Osteoblast (primary cell): ENCODE results near the gene NUP205. TPM values are rescaled to one million over a fixed set of nuclear protein-coding genes. Genes with fewer than 3 reads are reported as not detected.

Source experiments
- DNase-seq: peaks from one replicate; pipeline ENCODE4 v3.0.0; 2011; ENCODE audit warnings: low spot score, mixed read lengths; ENCODE audit not compliant: insufficient read length; ENCODE audit errors: missing footprints
- H2AFZ ChIP-seq: 2 replicates; pipeline ENCODE4 v1.6.0; 2011; ENCODE audit warnings: mild to moderate bottlenecking, low read length
- H3K27ac ChIP-seq: 2 replicates; pipeline ENCODE4 v1.5.1; 2011; ENCODE audit warnings: mild to moderate bottlenecking, low read depth, low read length, moderate library complexity
- H3K27me3 ChIP-seq: 2 replicates; pipeline ENCODE4 v1.6.0; 2012; ENCODE audit warnings: mild to moderate bottlenecking, control low read depth, inconsistent platforms, low read length, moderate library complexity; ENCODE audit not compliant: insufficient read depth
- H3K36me3 ChIP-seq: 2 replicates; pipeline ENCODE4 v1.5.1; 2011; ENCODE audit warnings: mild to moderate bottlenecking, low read length, control low read depth, moderate library complexity; ENCODE audit not compliant: insufficient read depth
- H3K4me1 ChIP-seq: 2 replicates; pipeline ENCODE4 v1.5.1; 2011; ENCODE audit warnings: mild to moderate bottlenecking, low read length, control low read depth, moderate library complexity; ENCODE audit not compliant: insufficient read depth
- H3K4me2 ChIP-seq: 2 replicates; pipeline ENCODE4 v1.6.0; 2011; ENCODE audit warnings: mild to moderate bottlenecking, low read length; ENCODE audit not compliant: insufficient read depth
- H3K4me3 ChIP-seq: fragments of 200-600 bp; sonication (generic); 3 replicates; pipeline ENCODE4 v1.5.1; 2012; ENCODE audit warnings: mild to moderate bottlenecking, low read length, inconsistent platforms; ENCODE audit not compliant: insufficient read depth
- H3K79me2 ChIP-seq: 2 replicates; pipeline ENCODE4 v1.6.0; 2012; ENCODE audit warnings: mild to moderate bottlenecking, low read length, control low read depth, inconsistent platforms; ENCODE audit not compliant: insufficient read depth
- H3K9me3 ChIP-seq: 2 replicates; pipeline ENCODE4 v1.5.1; 2011; ENCODE audit warnings: low read depth, low read length, control low read depth
- H4K20me1 ChIP-seq: 2 replicates; pipeline ENCODE4 v1.6.0; 2012; ENCODE audit warnings: mild to moderate bottlenecking, low read length, control low read depth; ENCODE audit not compliant: insufficient read depth
- total RNA-seq: library from RNA; depleted of rRNA; stranded (reverse); fragments of >200 nt; gene quantifications from 2 replicates; pipeline ENCODE4 v1.2.3, GENCODE V29; 2012
- TF ChIP-seq, protein P1 (sequence below): IDR thresholded peaks from 2 replicates; pipeline ENCODE4 v1.5.1; 2011; ENCODE audit warnings: mild to moderate bottlenecking, low read depth, low read length, moderate library complexity; ENCODE audit errors: extremely low read depth

Gene NUP205
- total RNA-seq, 1 donor = 33.7 TPM

GRCh38 chr7:135560631-135561030 is 2.9 kb downstream of the NUP205 start:
- no peaks in the 10 kb centered on the region for H3K9me3 ChIP-seq
- no peak overlapping the region for H3K4me3 ChIP-seq
- peaks cover 3% of the 10 kb centered on the region for H4K20me1 ChIP-seq
- H3K4me2 ChIP-seq = no peak overlapping the region
- peaks cover 74% of the 10 kb centered on the region for H3K79me2 ChIP-seq
- H3K4me1 ChIP-seq = peaks cover 9% of the 10 kb centered on the region
- no peak for DNase-seq
- no peak overlapping the region for H2AFZ ChIP-seq
- H3K27me3 ChIP-seq = no peaks in the 10 kb centered on the region
- H3K27ac ChIP-seq = no peak overlapping the region
- TF ChIP-seq, protein P1, sequence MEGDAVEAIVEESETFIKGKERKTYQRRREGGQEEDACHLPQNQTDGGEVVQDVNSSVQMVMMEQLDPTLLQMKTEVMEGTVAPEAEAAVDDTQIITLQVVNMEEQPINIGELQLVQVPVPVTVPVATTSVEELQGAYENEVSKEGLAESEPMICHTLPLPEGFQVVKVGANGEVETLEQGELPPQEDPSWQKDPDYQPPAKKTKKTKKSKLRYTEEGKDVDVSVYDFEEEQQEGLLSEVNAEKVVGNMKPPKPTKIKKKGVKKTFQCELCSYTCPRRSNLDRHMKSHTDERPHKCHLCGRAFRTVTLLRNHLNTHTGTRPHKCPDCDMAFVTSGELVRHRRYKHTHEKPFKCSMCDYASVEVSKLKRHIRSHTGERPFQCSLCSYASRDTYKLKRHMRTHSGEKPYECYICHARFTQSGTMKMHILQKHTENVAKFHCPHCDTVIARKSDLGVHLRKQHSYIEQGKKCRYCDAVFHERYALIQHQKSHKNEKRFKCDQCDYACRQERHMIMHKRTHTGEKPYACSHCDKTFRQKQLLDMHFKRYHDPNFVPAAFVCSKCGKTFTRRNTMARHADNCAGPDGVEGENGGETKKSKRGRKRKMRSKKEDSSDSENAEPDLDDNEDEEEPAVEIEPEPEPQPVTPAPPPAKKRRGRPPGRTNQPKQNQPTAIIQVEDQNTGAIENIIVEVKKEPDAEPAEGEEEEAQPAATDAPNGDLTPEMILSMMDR = no peak
- no peaks in the 10 kb centered on the region for H3K36me3 ChIP-seq

GRCh38 chr7:135562720-135563119 is 5.0 kb downstream of the NUP205 start:
- no peak for DNase-seq
- H3K79me2 ChIP-seq = peaks cover 93% of the 10 kb centered on the region
- H3K27me3 ChIP-seq = no peaks in the 10 kb centered on the region
- H3K4me1 ChIP-seq = peaks cover 9% of the 10 kb centered on the region
- no peaks in the 10 kb centered on the region for H3K36me3 ChIP-seq
- H2AFZ ChIP-seq = no peak overlapping the region
- H3K27ac ChIP-seq = no peak overlapping the region
- peaks cover 3% of the 10 kb centered on the region for H4K20me1 ChIP-seq
- H3K4me3 ChIP-seq = no peak overlapping the region
- TF ChIP-seq, protein P1 = no peak
- no peaks in the 10 kb centered on the region for H3K9me3 ChIP-seq
- no peak overlapping the region for H3K4me2 ChIP-seq

- TF ChIP-seq, protein P1 = no peak
- Histone ChIP-seq H3K36me3 (peaks cover 28% of the 10 kb centered on the region), H3K27me3 (no peaks in the 10 kb centered on the region), H3K79me2 (peaks cover 34% of the 10 kb centered on the region), H3K9me3 (no peaks in the 10 kb centered on the region), H3K4me2 (no peak overlapping the region), H4K20me1 (no peaks in the 10 kb centered on the region), H3K4me1 (no peaks in the 10 kb centered on the region), H3K4me3 (no peak overlapping the region), H2AFZ (no peak overlapping the region), H3K27ac (no peak overlapping the region)
- DNase-seq = no peak
These were observed 14.1 kb downstream of the NUP205 start for GRCh38 chr7:135571834-135572233.

DNA sequence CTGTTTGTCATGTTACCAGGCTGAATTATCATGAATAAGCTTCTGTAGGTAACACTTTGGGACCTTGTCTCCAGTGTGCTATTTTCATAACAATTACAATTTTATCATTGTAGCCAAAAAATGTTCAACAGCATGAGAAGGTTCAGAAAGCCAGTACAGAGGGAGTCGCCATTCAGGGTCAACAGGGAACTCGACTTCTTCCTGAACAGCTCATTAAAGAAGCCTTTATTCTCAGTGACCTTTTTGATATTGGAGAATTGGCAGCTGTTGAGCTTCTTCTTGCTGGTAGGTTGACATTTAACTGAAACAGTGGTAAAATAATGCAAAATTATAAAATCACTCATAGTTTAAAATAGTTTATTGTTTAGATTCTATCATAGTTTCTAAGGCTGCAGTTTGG is 15.8 kb downstream of the NUP205 start:
- H4K20me1 ChIP-seq = no peaks in the 10 kb centered on the region
- no peaks in the 10 kb centered on the region for H3K4me1 ChIP-seq
- H3K27ac ChIP-seq = no peak overlapping the region
- no peak overlapping the region for H3K4me2 ChIP-seq
- H3K36me3 ChIP-seq = peaks cover 44% of the 10 kb centered on the region
- TF ChIP-seq, protein P1 = no peak
- H3K9me3 ChIP-seq = no peaks in the 10 kb centered on the region
- no peak for DNase-seq
- no peak overlapping the region for H3K4me3 ChIP-seq
- H3K27me3 ChIP-seq = no peaks in the 10 kb centered on the region
- H2AFZ ChIP-seq = no peak overlapping the region
- H3K79me2 ChIP-seq = peaks cover 20% of the 10 kb centered on the region
